Neural progenitor cell (in vitro differentiated cells): ENCODE data around the gene VPS13D.

Experiments
- EZH2 ChIP-seq: fragments of 200-600 bp; sonication (generic); IDR thresholded peaks from 2 replicates; pipeline ENCODE4 v1.6.1; 2017; ENCODE audit warnings: antibody characterized with exemption, mild to moderate bottlenecking, moderate library complexity
- EZH2phosphoT487 ChIP-seq: fragments of 200-600 bp; sonication (generic); IDR thresholded peaks from 2 replicates; pipeline ENCODE4 v1.6.1; 2017; ENCODE audit warnings: antibody characterized with exemption
- TF ChIP-seq, protein P1 (sequence below): fragments of 200-600 bp; sonication (generic); IDR thresholded peaks from 2 replicates; pipeline ENCODE4 v1.5.1; 2017; ENCODE audit warnings: antibody characterized with exemption, mild to moderate bottlenecking

- TF ChIP-seq, protein P1, sequence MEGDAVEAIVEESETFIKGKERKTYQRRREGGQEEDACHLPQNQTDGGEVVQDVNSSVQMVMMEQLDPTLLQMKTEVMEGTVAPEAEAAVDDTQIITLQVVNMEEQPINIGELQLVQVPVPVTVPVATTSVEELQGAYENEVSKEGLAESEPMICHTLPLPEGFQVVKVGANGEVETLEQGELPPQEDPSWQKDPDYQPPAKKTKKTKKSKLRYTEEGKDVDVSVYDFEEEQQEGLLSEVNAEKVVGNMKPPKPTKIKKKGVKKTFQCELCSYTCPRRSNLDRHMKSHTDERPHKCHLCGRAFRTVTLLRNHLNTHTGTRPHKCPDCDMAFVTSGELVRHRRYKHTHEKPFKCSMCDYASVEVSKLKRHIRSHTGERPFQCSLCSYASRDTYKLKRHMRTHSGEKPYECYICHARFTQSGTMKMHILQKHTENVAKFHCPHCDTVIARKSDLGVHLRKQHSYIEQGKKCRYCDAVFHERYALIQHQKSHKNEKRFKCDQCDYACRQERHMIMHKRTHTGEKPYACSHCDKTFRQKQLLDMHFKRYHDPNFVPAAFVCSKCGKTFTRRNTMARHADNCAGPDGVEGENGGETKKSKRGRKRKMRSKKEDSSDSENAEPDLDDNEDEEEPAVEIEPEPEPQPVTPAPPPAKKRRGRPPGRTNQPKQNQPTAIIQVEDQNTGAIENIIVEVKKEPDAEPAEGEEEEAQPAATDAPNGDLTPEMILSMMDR, result no peak
- no peak for TF ChIP-seq EZH2
- TF ChIP-seq EZH2phosphoT487, result no peak
These were observed 317.9 kb downstream of the VPS13D start for GRCh38 chr1:12547586-12548225.
